Measurements from ENCODE around the gene CFAP43. TPM values are rescaled to one million over a fixed set of nuclear protein-coding genes. Genes with fewer than 3 reads are reported as not detected.

CFAP43 gene
- total RNA-seq, 2 experiments from 2014 or later = not detected

DNA sequence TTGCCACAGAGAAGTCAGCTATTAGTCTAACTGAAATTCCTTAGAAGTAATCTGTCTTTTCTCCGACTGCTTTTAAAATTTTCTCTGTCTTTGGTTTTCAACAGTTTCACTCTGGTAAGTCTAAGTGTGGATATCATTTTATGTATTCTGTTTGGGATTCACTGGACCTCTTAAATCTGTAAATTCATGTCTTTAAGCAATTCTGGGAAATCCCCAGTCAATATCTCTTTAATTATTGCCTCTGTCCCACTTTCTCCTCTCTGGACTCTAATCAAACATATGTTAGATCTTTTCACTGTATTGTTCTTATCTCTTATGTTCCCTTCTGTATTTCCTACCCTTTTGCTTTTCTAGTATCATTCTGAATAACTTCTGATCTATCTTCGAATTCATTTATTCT lies 29.9 kb downstream of the CFAP43 start:
- Histone ChIP-seq H3K9me3 (ENCODE audit: low read length) (no peaks in the 10 kb centered on the region), H3K36me3 (ENCODE audit: insufficient read depth, low read length) (no peaks in the 10 kb centered on the region), H3K79me2 (ENCODE audit: insufficient read depth, low read depth, low read length) (no peaks in the 10 kb centered on the region), H3K4me3 (ENCODE audit: low read depth, low read length, poor library complexity, severe bottlenecking) (no peak overlapping the region), H4K20me1 (ENCODE audit: insufficient read depth, low read length) (no peaks in the 10 kb centered on the region), H3K4me1 (ENCODE audit: insufficient read depth, low read length, poor library complexity, severe bottlenecking) (no peaks in the 10 kb centered on the region), H3K4me2 (ENCODE audit: low read length) (no peak overlapping the region), H2AFZ (ENCODE audit: low read length) (no peak overlapping the region), H3K9me2 (ENCODE audit: insufficient read depth, low read length) (no peaks in the 10 kb centered on the region), H3K27ac (ENCODE audit: low read depth, low read length, poor library complexity, severe bottlenecking) (no peak overlapping the region)
- no TSS peak for BruUV-seq (replicated peaks)
- DNase-seq (ENCODE audit: low spot score) = no peak
- POLR2A ChIA-PET = interaction anchor here (0.7 kb wide), 1 partner anchor 980 kb away, joined by 3 read pairs; no protein-coding TSS in a partner anchor
- intact Hi-C loops (cut with micrococcal nuclease; ENCODE audit: unreplicated experiment) = no loop called here
- TF ChIP-seq, protein P1, sequence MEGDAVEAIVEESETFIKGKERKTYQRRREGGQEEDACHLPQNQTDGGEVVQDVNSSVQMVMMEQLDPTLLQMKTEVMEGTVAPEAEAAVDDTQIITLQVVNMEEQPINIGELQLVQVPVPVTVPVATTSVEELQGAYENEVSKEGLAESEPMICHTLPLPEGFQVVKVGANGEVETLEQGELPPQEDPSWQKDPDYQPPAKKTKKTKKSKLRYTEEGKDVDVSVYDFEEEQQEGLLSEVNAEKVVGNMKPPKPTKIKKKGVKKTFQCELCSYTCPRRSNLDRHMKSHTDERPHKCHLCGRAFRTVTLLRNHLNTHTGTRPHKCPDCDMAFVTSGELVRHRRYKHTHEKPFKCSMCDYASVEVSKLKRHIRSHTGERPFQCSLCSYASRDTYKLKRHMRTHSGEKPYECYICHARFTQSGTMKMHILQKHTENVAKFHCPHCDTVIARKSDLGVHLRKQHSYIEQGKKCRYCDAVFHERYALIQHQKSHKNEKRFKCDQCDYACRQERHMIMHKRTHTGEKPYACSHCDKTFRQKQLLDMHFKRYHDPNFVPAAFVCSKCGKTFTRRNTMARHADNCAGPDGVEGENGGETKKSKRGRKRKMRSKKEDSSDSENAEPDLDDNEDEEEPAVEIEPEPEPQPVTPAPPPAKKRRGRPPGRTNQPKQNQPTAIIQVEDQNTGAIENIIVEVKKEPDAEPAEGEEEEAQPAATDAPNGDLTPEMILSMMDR (conservative IDR thresholded peaks at IDR 0.05; ENCODE audit: low read length) = no peak
- no peak for TF ChIP-seq EZH2phosphoT487 (IDR thresholded peaks at IDR 0.05; ENCODE audit: borderline replicate concordance, low read depth, low read length)
- CTCF ChIA-PET (ENCODE audit: unreplicated experiment) = no interaction called here

DNA sequence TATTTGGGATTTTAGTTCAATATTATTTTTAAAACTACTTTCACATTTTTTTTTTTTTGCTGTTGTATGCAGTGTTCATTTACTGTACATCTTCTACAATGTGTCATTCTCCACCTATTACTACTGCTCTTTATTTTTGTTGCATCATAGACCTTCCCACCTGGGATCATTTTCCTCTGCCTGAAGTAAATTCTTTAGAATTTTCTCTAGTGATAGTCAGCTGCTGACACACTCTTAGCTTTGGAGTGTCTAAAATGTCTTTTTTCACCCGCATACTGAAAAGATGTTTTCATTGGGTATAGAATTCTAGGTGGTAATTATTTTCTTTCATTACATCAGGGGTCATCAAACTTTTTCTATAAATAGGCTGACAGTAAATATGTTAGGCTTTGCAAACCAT lies 30.5 kb downstream of the CFAP43 start:
- no peak overlapping the region for H3K4me2 ChIP-seq (ENCODE audit: low read length)
- H3K4me1 ChIP-seq (ENCODE audit: insufficient read depth, low read length, poor library complexity, severe bottlenecking) = no peaks in the 10 kb centered on the region
- TF ChIP-seq EZH2phosphoT487 (IDR thresholded peaks at IDR 0.05; ENCODE audit: borderline replicate concordance, low read depth, low read length) = no peak
- TF ChIP-seq, protein P1 (conservative IDR thresholded peaks at IDR 0.05; ENCODE audit: low read length) = no peak
- H3K9me3 ChIP-seq (ENCODE audit: low read length) = no peaks in the 10 kb centered on the region
- no peak overlapping the region for H3K4me3 ChIP-seq (ENCODE audit: low read depth, low read length, poor library complexity, severe bottlenecking)
- intact Hi-C loops (cut with micrococcal nuclease; ENCODE audit: unreplicated experiment) = no loop called here
- H3K79me2 ChIP-seq (ENCODE audit: insufficient read depth, low read depth, low read length) = no peaks in the 10 kb centered on the region
- ChIA-PET CTCF (ENCODE audit: unreplicated experiment) (no interaction called here), POLR2A (interaction anchor here (0.7 kb wide), 1 partner anchor 981 kb away, joined by 3 read pairs; no protein-coding TSS in a partner anchor)
- no peak overlapping the region for H3K27ac ChIP-seq (ENCODE audit: low read depth, low read length, poor library complexity, severe bottlenecking)
- no TSS peak for BruUV-seq (replicated peaks)
- no peaks in the 10 kb centered on the region for H3K36me3 ChIP-seq (ENCODE audit: insufficient read depth, low read length)
- no peak for DNase-seq (ENCODE audit: low spot score)
- H3K9me2 ChIP-seq (ENCODE audit: insufficient read depth, low read length) = no peaks in the 10 kb centered on the region
- H4K20me1 ChIP-seq (ENCODE audit: insufficient read depth, low read length) = no peaks in the 10 kb centered on the region
- no peak overlapping the region for H2AFZ ChIP-seq (ENCODE audit: low read length)

DNA sequence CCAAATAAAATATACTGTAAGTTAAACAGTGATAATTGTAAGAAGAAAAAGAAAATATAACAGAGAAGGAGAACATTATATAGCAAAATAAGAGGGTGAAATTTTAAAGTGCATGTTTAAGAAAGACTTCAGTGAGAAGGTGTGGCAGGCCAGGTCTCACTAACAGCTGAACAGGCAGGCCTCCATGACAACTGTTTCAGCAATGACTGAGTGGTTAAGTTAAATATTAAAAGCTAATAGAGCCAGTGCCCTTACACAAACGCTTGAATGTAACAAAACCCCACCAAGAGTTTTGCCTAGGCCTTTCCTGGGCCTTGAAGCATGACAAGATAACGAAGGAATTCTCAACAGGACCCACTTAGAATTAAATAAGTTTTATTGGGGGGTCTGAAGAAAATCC lies 32.6 kb downstream of the CFAP43 start:
- H3K79me2 ChIP-seq (ENCODE audit: insufficient read depth, low read depth, low read length) = no peaks in the 10 kb centered on the region
- H2AFZ ChIP-seq (ENCODE audit: low read length) = no peak overlapping the region
- no peaks in the 10 kb centered on the region for H3K4me1 ChIP-seq (ENCODE audit: insufficient read depth, low read length, poor library complexity, severe bottlenecking)
- no peaks in the 10 kb centered on the region for H3K9me2 ChIP-seq (ENCODE audit: insufficient read depth, low read length)
- DNase-seq (ENCODE audit: low spot score) = no peak
- BruUV-seq (replicated peaks) = no TSS peak
- no peaks in the 10 kb centered on the region for H4K20me1 ChIP-seq (ENCODE audit: insufficient read depth, low read length)
- H3K4me3 ChIP-seq (ENCODE audit: low read depth, low read length, poor library complexity, severe bottlenecking) = no peak overlapping the region
- TF ChIP-seq, protein P1 (conservative IDR thresholded peaks at IDR 0.05; ENCODE audit: low read length) = no peak
- no peak for TF ChIP-seq EZH2phosphoT487 (IDR thresholded peaks at IDR 0.05; ENCODE audit: borderline replicate concordance, low read depth, low read length)
- no peaks in the 10 kb centered on the region for H3K36me3 ChIP-seq (ENCODE audit: insufficient read depth, low read length)
- intact Hi-C loops (cut with micrococcal nuclease; ENCODE audit: unreplicated experiment) = no loop called here
- no peak overlapping the region for H3K4me2 ChIP-seq (ENCODE audit: low read length)
- no peaks in the 10 kb centered on the region for H3K9me3 ChIP-seq (ENCODE audit: low read length)
- CTCF ChIA-PET (ENCODE audit: unreplicated experiment) = no interaction called here
- H3K27ac ChIP-seq (ENCODE audit: low read depth, low read length, poor library complexity, severe bottlenecking) = no peak overlapping the region
- POLR2A ChIA-PET = interaction anchor here (1.0 kb wide), 1 partner anchor 10 kb away, joined by 3 read pairs; no protein-coding TSS in a partner anchor

Measured in OCI-LY7 (cell line).